GM10248 (cell line): ENCODE results near the gene PPP1R3C.

Source experiments
- CTCF ChIA-PET: fragments of 300-600 bp; sonication (Branson Sonifier 250); formaldehyde crosslinking; extraction: SDS; loops from one replicate; lab custom pipeline; 2021; ENCODE audit warnings: antibody characterized with exemption; lab: Yijun Ruan, JAX
- POLR2A ChIA-PET: fragments of 350-650 bp; sonication (Branson Sonifier 250); formaldehyde crosslinking; extraction: SDS; loops from one replicate; lab custom pipeline; 2020; ENCODE audit warnings: antibody characterized with exemption; lab: Yijun Ruan, JAX
- DNase-seq: peaks from one replicate; pipeline ENCODE4 v3.0.0; 2012; ENCODE audit errors: extremely low spot score
- TF ChIP-seq, protein P1 (sequence below): IDR thresholded peaks from 2 replicates; pipeline ENCODE4 v1.5.1; 2012; ENCODE audit warnings: mild to moderate bottlenecking, low read depth; ENCODE audit errors: extremely low read depth, missing control alignments, control extremely low read depth

PPP1R3C gene

DNA sequence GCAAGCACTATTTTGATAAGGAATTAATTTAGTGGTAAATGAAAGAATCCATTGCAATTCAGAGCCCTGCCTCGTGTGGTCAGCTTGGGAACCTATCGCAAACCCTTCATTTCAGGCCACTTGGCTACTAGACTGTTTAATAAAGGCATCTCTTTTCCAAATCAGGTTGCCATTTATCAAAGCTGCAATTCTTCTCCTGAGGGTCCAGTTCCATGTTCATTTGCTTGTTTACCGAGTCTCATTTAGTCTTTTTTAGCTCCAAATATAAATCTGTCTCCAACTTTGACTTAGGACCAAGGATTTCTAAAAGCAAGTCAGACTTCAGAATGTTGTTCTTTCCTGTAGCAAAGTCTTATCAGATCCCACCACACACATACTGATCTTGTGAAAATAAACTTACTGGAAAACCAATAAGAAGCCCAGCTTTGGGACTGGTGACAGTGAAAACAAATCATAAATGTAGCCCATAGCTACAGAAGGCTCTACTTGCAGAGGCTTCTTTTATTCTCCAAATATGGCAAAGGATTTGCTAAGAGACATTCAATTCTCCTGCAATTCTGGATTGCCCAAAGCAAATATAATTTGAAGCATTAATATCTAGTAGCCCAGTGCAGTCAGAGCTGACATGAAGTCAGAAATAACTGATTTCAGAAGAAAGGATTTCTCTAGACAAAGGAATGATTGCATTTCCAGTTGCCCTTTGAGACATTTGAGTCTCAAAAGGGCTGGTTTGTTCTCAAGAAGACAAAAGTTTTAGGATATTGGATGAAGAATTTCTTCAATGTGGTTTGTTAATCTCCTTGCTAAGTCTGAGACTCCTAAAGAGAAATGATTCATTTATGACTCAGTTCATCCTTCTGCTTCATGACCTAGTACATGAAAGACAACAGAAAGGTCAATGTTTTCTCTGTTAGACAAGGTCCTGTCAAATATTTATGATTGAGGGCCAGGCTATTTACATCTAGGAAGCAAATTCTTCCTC, 28.0 kb downstream of the PPP1R3C start:
- POLR2A ChIA-PET, result no interaction called here
- CTCF ChIA-PET, result interaction anchor here (1.2 to 1.9 kb wide), 4 partner anchors 8 to 31 kb away, joined by 3 to 8 read pairs (median 6); no protein-coding TSS in a partner anchor
- no peak for DNase-seq
- TF ChIP-seq, protein P1, sequence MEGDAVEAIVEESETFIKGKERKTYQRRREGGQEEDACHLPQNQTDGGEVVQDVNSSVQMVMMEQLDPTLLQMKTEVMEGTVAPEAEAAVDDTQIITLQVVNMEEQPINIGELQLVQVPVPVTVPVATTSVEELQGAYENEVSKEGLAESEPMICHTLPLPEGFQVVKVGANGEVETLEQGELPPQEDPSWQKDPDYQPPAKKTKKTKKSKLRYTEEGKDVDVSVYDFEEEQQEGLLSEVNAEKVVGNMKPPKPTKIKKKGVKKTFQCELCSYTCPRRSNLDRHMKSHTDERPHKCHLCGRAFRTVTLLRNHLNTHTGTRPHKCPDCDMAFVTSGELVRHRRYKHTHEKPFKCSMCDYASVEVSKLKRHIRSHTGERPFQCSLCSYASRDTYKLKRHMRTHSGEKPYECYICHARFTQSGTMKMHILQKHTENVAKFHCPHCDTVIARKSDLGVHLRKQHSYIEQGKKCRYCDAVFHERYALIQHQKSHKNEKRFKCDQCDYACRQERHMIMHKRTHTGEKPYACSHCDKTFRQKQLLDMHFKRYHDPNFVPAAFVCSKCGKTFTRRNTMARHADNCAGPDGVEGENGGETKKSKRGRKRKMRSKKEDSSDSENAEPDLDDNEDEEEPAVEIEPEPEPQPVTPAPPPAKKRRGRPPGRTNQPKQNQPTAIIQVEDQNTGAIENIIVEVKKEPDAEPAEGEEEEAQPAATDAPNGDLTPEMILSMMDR, result no peak

DNA sequence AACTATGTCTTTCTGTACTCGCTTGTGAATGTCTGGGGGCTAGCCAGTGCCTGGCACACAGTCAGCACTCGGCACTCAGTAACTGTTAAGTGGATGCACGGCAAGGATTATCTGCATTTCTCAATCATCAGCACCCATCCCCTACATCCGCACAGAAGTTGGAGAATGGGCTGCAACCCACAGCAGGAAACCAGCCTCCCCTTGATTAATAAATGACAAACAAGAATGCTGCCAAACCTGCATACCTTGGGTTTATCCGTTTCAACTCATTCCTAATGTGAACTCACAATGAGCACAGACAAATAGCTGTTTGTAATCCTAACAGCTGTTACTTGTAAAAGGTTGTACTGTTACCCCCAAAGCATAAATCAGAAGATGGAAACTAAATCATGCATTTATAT, 28.9 kb downstream of the PPP1R3C start:
- POLR2A ChIA-PET, result no interaction called here
- no peak for DNase-seq
- TF ChIP-seq, protein P1, result no peak
- CTCF ChIA-PET, result interaction anchor here (1.2 to 1.9 kb wide), 4 partner anchors 9 to 31 kb away, joined by 3 to 8 read pairs (median 6); no protein-coding TSS in a partner anchor

DNA sequence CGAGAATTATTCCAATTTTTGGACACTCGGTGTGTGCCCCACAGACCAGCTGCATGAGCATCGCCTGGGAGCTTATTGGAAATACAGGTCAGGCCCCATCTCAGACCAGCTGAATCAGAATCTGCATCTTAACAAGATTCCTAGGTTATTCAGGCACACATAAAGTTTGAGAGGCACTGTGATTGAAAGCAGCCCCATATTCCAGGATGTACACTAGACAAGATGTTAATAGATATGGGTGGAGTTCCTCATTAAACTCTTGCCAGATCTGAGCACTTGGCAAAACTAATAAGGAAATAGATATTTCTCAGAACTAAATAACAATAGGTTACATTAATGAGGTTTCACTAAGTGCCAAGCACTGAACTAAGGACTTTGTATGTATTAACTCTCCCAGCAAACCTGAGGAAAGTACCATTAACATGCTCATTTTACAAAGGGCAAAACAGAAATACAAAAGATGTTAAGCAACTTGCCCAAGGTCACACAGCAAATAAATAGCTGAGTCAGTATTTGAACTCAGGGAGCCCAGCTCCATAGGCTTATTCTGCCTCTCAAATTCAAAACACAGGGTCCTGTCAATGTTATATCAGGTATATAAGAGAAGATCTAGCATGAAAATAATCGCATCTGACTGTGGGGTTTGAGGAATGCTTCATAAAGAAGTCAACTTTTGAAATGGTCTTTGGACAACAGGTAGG, 29.9 kb downstream of the PPP1R3C start:
- TF ChIP-seq, protein P1, result no peak
- DNase-seq, result no peak
- ChIA-PET CTCF (interaction anchor here (1.3 to 1.4 kb wide), 2 partner anchors 9 to 10 kb away, joined by 3 to 6 read pairs; no protein-coding TSS in a partner anchor), POLR2A (no interaction called here)

DNA sequence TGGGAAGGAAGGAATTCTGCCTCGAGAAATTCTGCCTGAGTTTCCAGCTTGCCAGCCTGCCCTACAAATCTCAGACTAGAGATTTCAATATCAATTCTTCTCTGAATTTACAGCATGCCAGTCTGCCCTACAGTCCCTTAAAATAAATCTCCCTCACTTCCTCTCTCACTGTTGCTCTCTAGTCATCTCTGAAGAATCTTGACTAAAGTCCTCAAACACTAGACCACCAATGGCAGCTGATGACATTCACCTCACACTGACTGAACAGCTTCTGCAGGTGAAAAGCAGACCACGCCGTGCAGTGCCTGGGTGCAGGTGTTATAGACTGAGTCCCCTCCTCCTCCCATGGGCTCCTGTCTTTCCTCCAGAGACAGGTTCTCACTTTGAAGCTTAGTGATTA, 30.4 kb downstream of the PPP1R3C start:
- no peak for DNase-seq

DNA sequence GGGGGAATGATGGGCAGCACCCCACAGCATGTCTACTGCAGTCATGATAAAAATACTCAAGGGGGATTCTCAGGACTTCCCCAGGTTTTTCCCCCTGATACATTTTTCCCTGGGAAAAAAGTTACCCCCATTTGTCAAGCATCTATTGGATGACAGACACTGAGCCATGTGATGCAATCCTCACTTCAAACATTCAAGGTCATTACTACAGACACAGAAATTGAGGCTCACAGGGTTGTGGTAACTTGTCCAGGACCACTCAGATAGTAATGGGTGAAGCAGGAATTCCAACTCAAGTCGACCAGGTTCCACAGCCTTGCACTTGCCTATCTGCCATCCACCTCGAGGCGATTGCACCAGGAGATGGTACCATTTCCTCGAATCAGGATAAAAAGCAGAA, 31.7 kb downstream of the PPP1R3C start:
- POLR2A ChIA-PET, result no interaction called here
- DNase-seq, result no peak
- CTCF ChIA-PET, result no interaction called here
- TF ChIP-seq, protein P1, result no peak

More for the DNA sequence above, 30.4 kb downstream of the PPP1R3C start:
- TF ChIP-seq, protein P1, result no peak
- ChIA-PET CTCF (interaction anchor here (1.4 kb wide), 1 partner anchor 8 kb away, joined by 3 read pairs; no protein-coding TSS in a partner anchor), POLR2A (no interaction called here)

DNA sequence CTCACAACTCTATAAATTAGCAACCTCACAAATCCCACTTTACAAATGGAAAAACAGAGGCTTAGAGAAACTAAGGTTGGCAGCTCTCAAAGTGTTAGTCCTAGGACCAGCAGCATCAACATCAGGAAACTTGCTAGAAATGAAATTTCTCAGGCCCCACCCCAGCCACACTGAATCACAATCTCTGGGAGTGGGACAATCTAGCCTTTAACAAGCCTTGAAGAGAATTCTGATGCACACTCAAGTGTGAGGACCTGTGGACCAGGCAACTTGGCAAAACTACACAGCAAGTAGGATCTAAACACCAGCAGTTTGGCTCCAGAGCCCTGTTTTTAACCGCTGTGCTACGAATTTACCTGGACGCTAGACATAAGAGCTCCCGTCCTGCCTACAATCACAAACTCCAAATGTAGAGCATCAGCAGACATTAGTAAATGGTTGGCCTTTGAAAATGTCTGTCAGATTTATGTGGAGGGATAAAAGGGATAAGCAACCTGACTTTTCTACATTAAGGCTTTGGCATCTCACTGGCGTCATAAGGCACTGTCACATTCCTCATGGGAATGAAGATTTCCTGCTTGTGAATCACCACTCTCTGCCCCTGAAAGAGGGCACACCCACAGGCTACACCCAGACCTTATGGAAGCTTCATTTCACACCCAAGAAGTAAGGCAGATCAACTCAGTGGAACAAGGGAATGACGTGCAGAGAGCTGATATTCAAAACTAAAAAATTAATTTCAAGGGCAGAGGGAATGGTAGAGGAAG, 34.5 kb downstream of the PPP1R3C start:
- ChIA-PET CTCF (interaction anchor here (0.8 to 1.2 kb wide), 2 partner anchors 10 to 208 kb away, joined by 3 read pairs; no protein-coding TSS in a partner anchor), POLR2A (no interaction called here)
- no peak for DNase-seq
- TF ChIP-seq, protein P1, result no peak
